ENCODE results near the gene LGALS13. TPM values are rescaled to one million over a fixed set of nuclear protein-coding genes. Genes with fewer than 3 reads are reported as not detected.
"Not testable (repeated sequence)": the region's sequence is repeated elsewhere in the genome, so short reads cannot be mapped to it uniquely, and the experiment has no call there.

Gene LGALS13
- total RNA-seq, 2 experiments from 2014 or later = not detected

GRCh38 chr19:39590265-39590664 is 12.1 kb upstream of the LGALS13 start:
- DNase-seq = peak; percentile 13
- Mint-ChIP-seq H3K9me3 (peaks cover 3% of the 10 kb centered on the region), H3K4me1 (no peaks in the 10 kb centered on the region), H3K27me3 (peaks cover 7% of the 10 kb centered on the region), H3K4me3 (no peak overlapping the region), H3K36me3 (ENCODE audit: low read depth) (no peaks in the 10 kb centered on the region), H3K27ac (no peak overlapping the region)
- ChIA-PET POLR2A (no interaction called here), CTCF (interaction anchor here (0.6 kb wide), 1 partner anchor 256 kb away, joined by 3 read pairs; no protein-coding TSS in a partner anchor)

- Mint-ChIP-seq H3K27me3 (peaks cover 7% of the 10 kb centered on the region), H3K9me3 (no peaks in the 10 kb centered on the region), H3K4me1 (no peaks in the 10 kb centered on the region), H3K4me3 (no peak overlapping the region), H3K27ac (no peak overlapping the region), H3K36me3 (ENCODE audit: low read depth) (no peaks in the 10 kb centered on the region)
- no peak for DNase-seq
- ChIA-PET POLR2A (no interaction called here), CTCF (no interaction called here)
These were observed 9.9 kb upstream of the LGALS13 start for GRCh38 chr19:39592381-39592780.

DNA sequence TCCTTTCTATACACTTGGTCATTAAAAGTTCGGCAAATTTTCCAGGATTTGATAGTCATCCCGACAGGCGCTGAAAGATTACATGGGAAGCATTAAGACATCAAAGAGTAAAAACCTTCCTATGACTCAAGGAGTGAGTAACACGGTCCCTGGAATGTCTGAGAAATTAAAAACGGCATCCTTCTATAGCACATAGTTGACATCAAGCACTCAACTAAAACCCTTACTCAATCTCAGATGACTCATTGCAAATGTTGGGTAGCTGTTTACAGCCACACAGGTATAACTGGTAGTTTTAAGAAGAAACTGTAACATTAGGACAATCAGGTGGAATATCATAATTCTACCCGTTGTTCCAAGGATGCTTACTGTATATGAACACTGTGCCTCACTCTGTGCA is 6.4 kb upstream of the LGALS13 start:
- Mint-ChIP-seq H3K36me3 (ENCODE audit: low read depth) (no peaks in the 10 kb centered on the region), H3K4me1 (no peaks in the 10 kb centered on the region), H3K27ac (no peak overlapping the region), H3K4me3 (no peak overlapping the region), H3K9me3 (peaks cover 3% of the 10 kb centered on the region), H3K27me3 (peaks cover 7% of the 10 kb centered on the region)
- POLR2A ChIA-PET = no interaction called here
- CTCF ChIA-PET = no interaction called here
- no peak for DNase-seq

DNA sequence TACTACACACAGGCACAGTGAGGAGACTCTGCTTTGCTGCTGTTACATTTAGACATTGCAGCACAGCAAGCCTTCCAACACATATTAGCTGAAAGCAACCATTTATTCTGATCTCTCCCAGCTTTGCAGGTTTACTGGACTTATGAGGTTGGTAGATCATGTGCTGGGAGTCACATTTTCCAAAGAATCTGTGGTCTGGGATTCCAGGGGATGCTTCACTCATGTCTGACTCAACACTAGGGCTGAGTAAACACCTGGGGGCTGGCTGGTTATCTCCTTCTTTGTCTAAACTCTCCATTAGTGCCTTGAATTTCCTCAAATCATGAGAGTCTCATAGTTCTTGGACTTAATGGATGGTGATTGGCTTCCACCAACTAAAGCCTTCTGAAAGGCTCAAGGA is 5.4 kb upstream of the LGALS13 start:
- Mint-ChIP-seq H3K27ac (no peak overlapping the region), H3K27me3 (peaks cover 3% of the 10 kb centered on the region), H3K4me3 (no peak overlapping the region), H3K4me1 (no peaks in the 10 kb centered on the region), H3K36me3 (ENCODE audit: low read depth) (no peaks in the 10 kb centered on the region), H3K9me3 (peaks cover 3% of the 10 kb centered on the region)
- ChIA-PET POLR2A (no interaction called here), CTCF (no interaction called here)
- DNase-seq = no peak

DNA sequence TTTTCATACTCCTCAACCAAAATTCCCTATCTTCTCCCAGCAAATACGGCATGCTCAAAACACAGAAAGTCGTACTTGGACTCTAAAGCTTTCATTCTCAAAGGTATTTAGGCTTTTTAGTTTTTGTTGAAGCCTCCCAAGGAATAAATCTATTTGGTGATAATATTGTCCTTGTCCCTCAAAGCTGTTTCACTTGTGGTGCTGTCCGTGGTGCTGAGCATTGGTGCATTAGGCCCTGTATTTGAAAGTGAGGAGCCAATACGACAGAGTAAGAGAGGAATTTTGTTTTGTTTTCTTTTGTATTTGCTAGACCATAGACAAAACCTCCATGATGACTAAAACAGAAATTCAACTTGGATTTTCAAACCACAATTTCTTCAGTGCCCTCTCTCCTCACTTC is 3.2 kb upstream of the LGALS13 start:
- Mint-ChIP-seq H3K4me1 (no peaks in the 10 kb centered on the region), H3K27ac (no peak overlapping the region), H3K4me3 (no peak overlapping the region), H3K9me3 (peaks cover 3% of the 10 kb centered on the region), H3K36me3 (ENCODE audit: low read depth) (no peaks in the 10 kb centered on the region), H3K27me3 (peaks cover 4% of the 10 kb centered on the region)
- ChIA-PET POLR2A (no interaction called here), CTCF (no interaction called here)
- DNase-seq = peak; percentile 47

DNA sequence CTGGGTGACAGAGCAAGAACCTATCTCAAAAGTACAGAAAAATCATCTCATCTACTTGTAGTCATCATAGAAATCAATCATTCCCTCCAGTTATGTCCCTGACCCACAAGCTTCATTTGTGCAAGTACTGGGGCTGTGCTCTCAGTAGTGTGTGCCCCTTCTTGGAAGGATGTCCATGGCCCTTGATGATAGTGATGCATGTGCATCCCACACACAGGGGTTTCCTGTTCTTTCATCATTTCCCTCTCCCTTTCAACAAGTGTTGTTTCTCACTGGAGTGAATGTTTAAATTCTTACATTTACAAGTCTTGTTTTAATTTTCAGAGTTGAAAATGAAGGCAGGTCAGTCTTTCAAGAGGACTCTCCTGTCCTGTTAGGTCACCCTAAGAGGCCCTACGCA is 1.5 kb downstream of the LGALS13 start:
- H3K4me3 Mint-ChIP-seq = no peak overlapping the region
- no peaks in the 10 kb centered on the region for H3K9me3 Mint-ChIP-seq
- H3K27ac Mint-ChIP-seq = no peak overlapping the region
- POLR2A ChIA-PET = no interaction called here
- DNase-seq = no peak
- H3K27me3 Mint-ChIP-seq = peaks cover 4% of the 10 kb centered on the region
- H3K36me3 Mint-ChIP-seq (ENCODE audit: low read depth) = no peaks in the 10 kb centered on the region
- CTCF ChIA-PET = no interaction called here
- H3K4me1 Mint-ChIP-seq = no peaks in the 10 kb centered on the region

DNA sequence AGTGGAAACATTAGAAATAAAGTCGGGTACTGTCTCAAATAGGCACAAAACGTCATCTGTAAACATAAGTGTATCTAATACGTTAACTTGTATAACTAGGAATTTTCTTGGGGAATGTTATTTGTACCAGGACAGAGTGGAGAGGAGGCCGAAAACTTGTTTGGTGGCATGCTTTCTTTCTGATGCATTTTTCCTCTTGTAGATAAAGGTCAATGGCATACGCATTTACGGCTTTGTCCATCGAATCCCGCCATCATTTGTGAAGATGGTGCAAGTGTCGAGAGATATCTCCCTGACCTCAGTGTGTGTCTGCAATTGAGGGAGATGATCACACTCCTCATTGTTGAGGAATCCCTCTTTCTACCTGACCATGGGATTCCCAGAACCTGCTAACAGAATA is 4.7 kb downstream of the LGALS13 start:
- ChIA-PET POLR2A (no interaction called here), CTCF (no interaction called here)
- DNase-seq = no peak
- no peaks in the 10 kb centered on the region for H3K9me3 Mint-ChIP-seq
- peaks cover 4% of the 10 kb centered on the region for H3K27me3 Mint-ChIP-seq
- H3K36me3 Mint-ChIP-seq (ENCODE audit: low read depth) = no peaks in the 10 kb centered on the region
- H3K27ac Mint-ChIP-seq = no peak overlapping the region
- H3K4me3 Mint-ChIP-seq = no peak overlapping the region
- H3K4me1 Mint-ChIP-seq = no peaks in the 10 kb centered on the region

DNA sequence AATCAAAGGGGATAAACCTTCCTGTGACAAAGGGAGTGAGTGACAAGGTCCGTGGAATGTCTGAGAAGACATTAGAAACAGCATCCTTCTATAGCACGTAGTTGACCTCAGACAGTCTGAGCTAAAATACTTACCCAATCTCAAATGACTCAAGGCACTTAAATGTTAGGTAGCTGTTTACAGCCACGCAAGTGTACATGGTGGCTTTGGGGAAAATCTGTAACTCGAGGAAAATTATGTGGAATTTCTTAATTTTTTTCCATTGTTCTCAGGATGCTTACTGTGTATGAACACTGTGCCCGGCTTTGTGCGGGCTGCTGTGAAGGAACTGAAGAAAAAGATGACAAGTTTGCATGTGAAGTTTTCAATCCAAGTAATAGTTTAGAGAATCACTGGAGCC is 5.2 kb downstream of the LGALS13 start:
- no peak for DNase-seq
- Mint-ChIP-seq H3K4me1 (no peaks in the 10 kb centered on the region), H3K27ac (no peak overlapping the region), H3K4me3 (no peak overlapping the region), H3K27me3 (peaks cover 6% of the 10 kb centered on the region), H3K36me3 (ENCODE audit: low read depth) (no peaks in the 10 kb centered on the region), H3K9me3 (no peaks in the 10 kb centered on the region)
- POLR2A ChIA-PET = no interaction called here
- CTCF ChIA-PET = no interaction called here

- ChIA-PET CTCF (interaction anchor here (0.8 kb wide), 1 partner anchor 8 kb away, joined by 3 read pairs; no protein-coding TSS in a partner anchor), POLR2A (no interaction called here)
- no peaks in the 10 kb centered on the region for H3K36me3 Mint-ChIP-seq (ENCODE audit: low read depth)
- H3K4me1 Mint-ChIP-seq = no peaks in the 10 kb centered on the region
- H3K27me3 Mint-ChIP-seq = peaks cover 22% of the 10 kb centered on the region
- H3K4me3 Mint-ChIP-seq = no peak overlapping the region
- peaks cover 4% of the 10 kb centered on the region for H3K9me3 Mint-ChIP-seq
- no peak overlapping the region for H3K27ac Mint-ChIP-seq
- no peak for DNase-seq
These were observed 11.3 kb downstream of the LGALS13 start for GRCh38 chr19:39613597-39613996.

- H3K36me3 Mint-ChIP-seq (ENCODE audit: low read depth) = no peaks in the 10 kb centered on the region
- H3K9me3 Mint-ChIP-seq = peaks cover 4% of the 10 kb centered on the region
- ChIA-PET CTCF (no interaction called here), POLR2A (no interaction called here)
- no peaks in the 10 kb centered on the region for H3K4me1 Mint-ChIP-seq
- H3K27me3 Mint-ChIP-seq = peaks cover 56% of the 10 kb centered on the region
- H3K27ac Mint-ChIP-seq = no peak overlapping the region
- DNase-seq = no peak
- H3K4me3 Mint-ChIP-seq = no peak overlapping the region
These were observed 15.4 kb downstream of the LGALS13 start for GRCh38 chr19:39617745-39618144.

- H3K4me1 Mint-ChIP-seq = no peaks in the 10 kb centered on the region
- H3K9me3 Mint-ChIP-seq = no peaks in the 10 kb centered on the region
- ChIA-PET POLR2A (no interaction called here), CTCF (no interaction called here)
- H3K27me3 Mint-ChIP-seq = peaks cover 42% of the 10 kb centered on the region
- H3K4me3 Mint-ChIP-seq = no peak overlapping the region
- H3K36me3 Mint-ChIP-seq (ENCODE audit: low read depth) = no peaks in the 10 kb centered on the region
- DNase-seq = no peak
- no peak overlapping the region for H3K27ac Mint-ChIP-seq
These were observed 21.6 kb downstream of the LGALS13 start for GRCh38 chr19:39623946-39624345.

GRCh38 chr19:39627631-39628030 is 25.3 kb downstream of the LGALS13 start:
- H3K4me1 Mint-ChIP-seq; DNase-seq; CTCF ChIA-PET; H3K36me3 Mint-ChIP-seq (ENCODE audit: low read depth); H3K9me3 Mint-ChIP-seq; POLR2A ChIA-PET; H3K4me3 Mint-ChIP-seq; H3K27ac Mint-ChIP-seq: not testable (repeated sequence)
- H3K27me3 Mint-ChIP-seq = peaks cover 16% of the 10 kb centered on the region

- no peaks in the 10 kb centered on the region for H3K36me3 Mint-ChIP-seq (ENCODE audit: low read depth)
- ChIA-PET POLR2A (no interaction called here), CTCF (no interaction called here)
- DNase-seq = no peak
- no peak overlapping the region for H3K4me3 Mint-ChIP-seq
- peaks cover 24% of the 10 kb centered on the region for H3K27me3 Mint-ChIP-seq
- no peaks in the 10 kb centered on the region for H3K9me3 Mint-ChIP-seq
- peaks cover 1% of the 10 kb centered on the region for H3K4me1 Mint-ChIP-seq
- H3K27ac Mint-ChIP-seq = no peak overlapping the region
These were observed 28.9 kb downstream of the LGALS13 start for GRCh38 chr19:39631178-39631577.

- H3K27me3 Mint-ChIP-seq = peaks cover 28% of the 10 kb centered on the region
- CTCF ChIA-PET = no interaction called here
- no peak overlapping the region for H3K4me3 Mint-ChIP-seq
- H3K27ac Mint-ChIP-seq = no peak overlapping the region
- H3K36me3 Mint-ChIP-seq (ENCODE audit: low read depth) = no peaks in the 10 kb centered on the region
- H3K4me1 Mint-ChIP-seq = peaks cover 1% of the 10 kb centered on the region
- no peak for DNase-seq
- POLR2A ChIA-PET = no interaction called here
- no peaks in the 10 kb centered on the region for H3K9me3 Mint-ChIP-seq
These were observed 29.3 kb downstream of the LGALS13 start for GRCh38 chr19:39631626-39632025.

DNA sequence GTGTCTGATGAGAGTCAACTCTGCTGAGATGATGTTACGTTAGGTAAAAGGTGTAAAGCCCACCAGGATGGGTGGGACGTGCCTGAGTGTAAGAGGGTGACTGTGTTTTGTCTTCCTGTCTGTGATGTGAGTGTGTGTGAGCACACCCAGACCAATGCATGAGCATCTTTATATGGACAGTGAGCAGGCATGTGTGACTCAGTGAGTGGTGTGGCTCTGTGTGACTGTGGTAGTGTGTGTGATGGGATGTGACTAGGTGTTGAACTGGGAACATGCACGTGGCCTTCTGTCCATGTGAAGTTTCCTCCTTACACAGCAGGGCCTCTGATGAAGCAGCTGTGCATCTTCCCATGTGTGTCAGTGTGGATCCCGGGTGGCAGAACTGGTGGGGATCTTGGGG is 35.6 kb downstream of the LGALS13 start:
- DNase-seq = no peak
- Mint-ChIP-seq H3K27ac (no peak overlapping the region), H3K4me3 (no peak overlapping the region), H3K27me3 (peaks cover 39% of the 10 kb centered on the region), H3K9me3 (no peaks in the 10 kb centered on the region), H3K4me1 (no peaks in the 10 kb centered on the region), H3K36me3 (ENCODE audit: low read depth) (no peaks in the 10 kb centered on the region)
- POLR2A ChIA-PET = no interaction called here
- CTCF ChIA-PET = no interaction called here

Data from activated CD4-positive, alpha-beta T cell treated with anti-CD3 and anti-CD28 coated beads, Interleukin-2, amount 10 ng/mL, durations not matched to agents 7 days and 5 days (primary cell).